HEK293 (cell line): ENCODE data around the gene GAS7.
A peak's percentile ranks its signal among the peaks of the same experiment; 100 is the strongest.

Source experiments
- CTCF ChIA-PET: fragments of 350-600 bp; formaldehyde crosslinking; extraction: SDS; loops from one replicate; lab custom pipeline; 2021; ENCODE audit warnings: antibody characterized with exemption; lab: Yijun Ruan, JAX
- POLR2A ChIA-PET: fragments of 300-600 bp; formaldehyde crosslinking; extraction: SDS; loops from one replicate; lab custom pipeline; 2020; ENCODE audit warnings: antibody characterized with exemption, inconsistent platforms; lab: Yijun Ruan, JAX
- H3K27ac ChIP-seq: fragments of 200-500 bp; sonication (Bioruptor generic); 2 replicates; pipeline ENCODE4 v1.5.1; 2014; ENCODE audit warnings: low read depth, low read length, control low read depth, inconsistent platforms; ENCODE audit errors: extremely low read depth
- H3K36me3 ChIP-seq, 2 experiments: fragments of 200-500 bp in 1 of 2; sonication (Bioruptor generic) in 1 of 2; 1 replicate in 1 of 2; 2 replicates in 1 of 2; pipeline ENCODE4 v1.5.1; 2014 to 2017; ENCODE audit warnings: inconsistent platforms in 2 of 2, low read length in 2 of 2; ENCODE audit not compliant: control insufficient read depth in 2 of 2, insufficient read depth in 1 of 2
- H3K4me1 ChIP-seq: fragments of 200-500 bp; sonication (Bioruptor generic); 2 replicates; pipeline ENCODE4 v1.5.1; 2014; ENCODE audit warnings: mild to moderate bottlenecking, low read length, inconsistent platforms; ENCODE audit not compliant: control insufficient read depth, insufficient read depth
- H3K4me3 ChIP-seq: 2 replicates; pipeline ENCODE4 v1.5.1; 2011; ENCODE audit warnings: low read depth, mild to moderate bottlenecking, control low read depth, low read length, moderate library complexity
- H3K9me3 ChIP-seq: fragments of 200-500 bp; sonication (Bioruptor generic); 2 replicates; pipeline ENCODE4 v1.5.1; 2014; ENCODE audit warnings: low read depth, low read length, inconsistent platforms; ENCODE audit not compliant: control insufficient read depth, insufficient read depth
- GFI1B ChIP-seq: fragments of 450-650 bp; formaldehyde crosslinking; IDR thresholded peaks from 2 replicates; pipeline ENCODE4 v1.5.1; 2016; ENCODE audit warnings: missing biosample characterization, missing genetic modification characterization
- GLI2 ChIP-seq: fragments of 450-650 bp; formaldehyde crosslinking; IDR thresholded peaks from 2 replicates; pipeline ENCODE4; 2017; ENCODE audit warnings: missing biosample characterization, missing genetic modification characterization, low read depth, borderline replicate concordance
- KLF16 ChIP-seq: fragments of 450-650 bp; formaldehyde crosslinking; IDR thresholded peaks from 2 replicates; pipeline ENCODE4 v1.5.1; 2017; ENCODE audit warnings: missing biosample characterization, missing genetic modification characterization
- MEIS1 ChIP-seq: sonication (generic); formaldehyde crosslinking; IDR thresholded peaks from 2 replicates; pipeline ENCODE4 v1.8.1; 2022; ENCODE audit warnings: missing genetic modification reagents, mild to moderate bottlenecking, borderline replicate concordance
- PRDM1 ChIP-seq: fragments of 450-650 bp; formaldehyde crosslinking; IDR thresholded peaks from 2 replicates; pipeline ENCODE4; 2016; ENCODE audit warnings: missing biosample characterization, missing genetic modification characterization
- SP3 ChIP-seq: fragments of 450-650 bp; formaldehyde crosslinking; IDR thresholded peaks from 2 replicates; pipeline ENCODE4 v1.5.1; 2016; ENCODE audit warnings: missing biosample characterization, missing genetic modification characterization
- TCF7L2 ChIP-seq: IDR thresholded peaks from 2 replicates; pipeline ENCODE4 v1.6.1; 2011; ENCODE audit warnings: low read depth, mild to moderate bottlenecking, inconsistent platforms, low read length, moderate library complexity, borderline replicate concordance
- ZBTB20 ChIP-seq: fragments of 450-650 bp; formaldehyde crosslinking; IDR thresholded peaks from 2 replicates; pipeline ENCODE4 v1.5.1; 2016; ENCODE audit warnings: missing biosample characterization, missing genetic modification characterization
- ZBTB8A ChIP-seq: fragments of 450-650 bp; formaldehyde crosslinking; IDR thresholded peaks from 2 replicates; pipeline ENCODE4 v1.5.1; 2016; ENCODE audit warnings: missing biosample characterization, missing genetic modification characterization
- ZNF138 ChIP-seq: fragments of 450-650 bp; formaldehyde crosslinking; IDR thresholded peaks from 2 replicates; pipeline ENCODE4 v1.5.1; 2016; ENCODE audit warnings: missing biosample characterization, missing genetic modification characterization, borderline replicate concordance
- ZNF140 ChIP-seq: fragments of 450-650 bp; formaldehyde crosslinking; IDR thresholded peaks from 2 replicates; pipeline ENCODE4 v1.5.1; 2016; ENCODE audit warnings: missing biosample characterization, missing genetic modification characterization
- ZNF169 ChIP-seq: fragments of 450-650 bp; formaldehyde crosslinking; IDR thresholded peaks from 2 replicates; pipeline ENCODE4 v1.5.1; 2016; ENCODE audit warnings: missing biosample characterization, missing genetic modification characterization
- ZNF274 ChIP-seq, 2 experiments: fragments of 200-500 bp in 1 of 2; fragments of 450-650 bp in 1 of 2; sonication (Bioruptor generic) in 1 of 2; formaldehyde crosslinking in 1 of 2; IDR thresholded peaks; 2 replicates each; pipeline versions ENCODE4 v1.5.1 to v1.6.1; 2014 to 2016; ENCODE audit warnings: borderline replicate concordance in 1 of 2, inconsistent platforms in 1 of 2, low read length in 1 of 2, missing biosample characterization in 1 of 2, missing genetic modification characterization in 1 of 2
- ZNF366 ChIP-seq: fragments of 450-650 bp; formaldehyde crosslinking; conservative IDR thresholded peaks from 2 replicates; pipeline ENCODE4 v1.5.1; 2016; ENCODE audit warnings: missing biosample characterization, missing genetic modification characterization
- ZNF423 ChIP-seq: fragments of 450-650 bp; formaldehyde crosslinking; IDR thresholded peaks from 2 replicates; pipeline ENCODE4 v1.5.1; 2016; ENCODE audit warnings: missing biosample characterization, missing genetic modification characterization
- ZNF654 ChIP-seq: fragments of 450-650 bp; formaldehyde crosslinking; IDR thresholded peaks from 2 replicates; pipeline ENCODE4 v1.5.1; 2016; ENCODE audit warnings: low read depth, missing biosample characterization, missing genetic modification characterization
- ZNF660 ChIP-seq: fragments of 450-650 bp; IDR thresholded peaks from 2 replicates; pipeline ENCODE4 v1.5.1; 2018; ENCODE audit warnings: missing biosample characterization, mild to moderate bottlenecking, missing genetic modification characterization
- ZNF670 ChIP-seq: fragments of 450-650 bp; formaldehyde crosslinking; IDR thresholded peaks from 2 replicates; pipeline ENCODE4 v1.5.1; 2016; ENCODE audit warnings: missing biosample characterization, missing genetic modification characterization, low read depth
- ZNF701 ChIP-seq: fragments of 450-650 bp; formaldehyde crosslinking; IDR thresholded peaks from 2 replicates; pipeline ENCODE4 v1.5.1; 2016; ENCODE audit warnings: missing biosample characterization, missing genetic modification characterization
- ZNF830 ChIP-seq: fragments of 450-650 bp; IDR thresholded peaks from 2 replicates; pipeline ENCODE4 v1.5.0; 2018; ENCODE audit warnings: missing biosample characterization, missing genetic modification characterization, low read depth, mild to moderate bottlenecking, moderate library complexity
- ZNF837 ChIP-seq: fragments of 450-650 bp; formaldehyde crosslinking; IDR thresholded peaks from 2 replicates; pipeline ENCODE4 v1.5.1; 2016; ENCODE audit warnings: missing biosample characterization, missing genetic modification characterization
- ZNF843 ChIP-seq: fragments of 450-650 bp; formaldehyde crosslinking; IDR thresholded peaks from 2 replicates; pipeline ENCODE4 v1.5.1; 2016; ENCODE audit warnings: missing biosample characterization, missing genetic modification characterization
- TF ChIP-seq, protein P1 (sequence below): fragments of 450-650 bp; formaldehyde crosslinking; IDR thresholded peaks from 2 replicates; pipeline ENCODE4 v1.5.1; 2016; ENCODE audit warnings: missing biosample characterization, missing genetic modification characterization
- TF ChIP-seq, protein P2 (sequence below): fragments of 450-650 bp; formaldehyde crosslinking; IDR thresholded peaks from 2 replicates; pipeline ENCODE4 v1.5.1; 2016; ENCODE audit warnings: missing biosample characterization, missing genetic modification characterization
- TF ChIP-seq, protein P3 (sequence below): fragments of 450-650 bp; formaldehyde crosslinking; IDR thresholded peaks from 2 replicates; pipeline ENCODE4 v1.5.1; 2016; ENCODE audit warnings: missing biosample characterization, missing genetic modification characterization

Gene GAS7

DNA sequence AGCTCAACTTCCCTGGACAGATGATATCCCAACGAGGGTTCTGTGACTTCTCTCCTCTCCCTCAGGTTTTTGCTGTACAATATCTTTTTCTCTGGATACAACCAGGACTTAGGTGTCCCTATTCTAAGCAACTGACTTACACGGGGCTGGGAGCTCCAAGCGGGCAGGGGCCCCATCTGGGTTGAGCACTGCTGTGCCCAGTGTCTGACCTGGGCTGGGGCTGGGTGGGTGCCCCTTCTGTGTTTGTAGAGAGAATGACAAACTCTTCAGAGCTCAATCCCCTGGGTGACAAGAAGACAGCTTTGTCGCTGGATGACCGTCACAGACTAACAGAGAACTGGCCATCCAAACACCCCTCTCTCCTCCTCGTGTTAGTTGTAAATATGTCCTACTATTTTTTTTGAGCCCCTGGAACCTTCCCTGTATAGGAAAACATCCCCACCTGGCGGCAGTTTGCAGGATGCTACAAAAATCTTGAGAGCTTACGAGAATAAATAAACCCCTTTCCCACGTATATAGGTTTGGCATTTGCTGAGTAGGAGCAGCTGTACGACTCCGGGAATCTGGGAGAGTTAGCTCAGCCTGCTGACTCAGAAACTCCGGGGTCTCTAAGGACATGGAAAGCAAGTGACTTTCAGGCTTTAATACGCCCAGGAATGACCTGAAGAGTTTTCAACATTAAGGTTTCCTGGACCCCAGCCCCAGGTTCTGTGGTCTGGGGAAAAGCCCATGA, 269.6 kb downstream of the GAS7 start:
- Histone ChIP-seq H3K4me3 (no peak overlapping the region), H3K36me3 (no peaks in the 10 kb centered on the region), H3K4me1 (peaks cover 6% of the 10 kb centered on the region; the same call in 1 of the 2 replicates), H3K27ac (no peak overlapping the region), H3K9me3 (no peaks in the 10 kb centered on the region)
- no peak for TF ChIP-seq ZBTB20 (tag by site-specific recombination)
- no peak for TF ChIP-seq ZNF169
- TF ChIP-seq ZNF366 = no peak
- TF ChIP-seq ZBTB8A (tag by site-specific recombination) = no peak
- TF ChIP-seq ZNF654 (tag by site-specific recombination) = peak; percentile 21; the same call in 1 of the 2 replicates
- no peak for TF ChIP-seq ZNF830
- no peak for TF ChIP-seq ZNF701
- TF ChIP-seq ZNF837 (tag by site-specific recombination) = no peak
- CTCF ChIA-PET = interaction anchor here (0.5 to 10.4 kb wide), 62 partner anchors 10 to 1012 kb away, joined by 3 to 95 read pairs (median 3); no protein-coding TSS in a partner anchor
- POLR2A ChIA-PET = interaction anchor here (0.6 kb wide), 1 partner anchor 106 kb away, joined by 4 read pairs; no protein-coding TSS in a partner anchor

DNA sequence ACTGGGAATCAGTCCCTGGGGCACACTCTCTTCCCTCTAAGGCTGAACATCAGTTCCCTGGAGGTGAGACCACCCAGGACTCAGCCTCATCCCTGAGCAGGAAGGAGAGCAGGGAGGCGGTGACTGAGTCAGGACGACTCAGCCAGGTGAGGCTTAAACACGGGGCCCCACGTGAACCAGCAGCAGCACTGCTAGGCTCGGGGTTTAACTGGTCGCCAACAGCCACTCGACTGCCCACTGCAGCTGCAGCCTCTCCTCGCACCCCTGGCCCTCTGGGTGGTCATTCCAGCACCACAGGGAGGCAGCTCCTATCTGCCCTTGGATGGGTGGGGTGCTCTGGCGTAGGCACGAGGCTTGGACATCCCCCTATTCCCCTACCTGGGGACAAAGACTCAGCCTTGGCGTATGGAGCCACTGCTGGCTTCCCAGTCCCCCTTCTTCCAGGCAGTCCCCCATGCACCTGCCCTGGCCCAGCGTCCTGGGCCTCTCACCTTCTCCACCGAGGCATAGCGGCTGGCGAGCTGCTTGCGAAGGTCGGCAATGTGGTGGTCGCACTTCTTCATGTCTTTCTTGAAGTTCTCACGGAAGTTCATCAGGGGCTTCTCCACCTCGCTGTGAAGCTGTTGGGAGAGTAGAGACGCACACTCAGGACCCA, 272.1 kb downstream of the GAS7 start:
- H3K4me1 ChIP-seq = peaks cover 6% of the 10 kb centered on the region; the same call in 1 of the 2 replicates
- no peaks in the 10 kb centered on the region for H3K36me3 ChIP-seq
- CTCF ChIA-PET = interaction anchor here (0.9 to 10.4 kb wide), 11 partner anchors 14 to 692 kb away, joined by 3 to 95 read pairs (median 9); no protein-coding TSS in a partner anchor
- H3K4me3 ChIP-seq = no peak overlapping the region
- no peaks in the 10 kb centered on the region for H3K9me3 ChIP-seq
- H3K27ac ChIP-seq = no peak overlapping the region
- TF ChIP-seq, protein P1, sequence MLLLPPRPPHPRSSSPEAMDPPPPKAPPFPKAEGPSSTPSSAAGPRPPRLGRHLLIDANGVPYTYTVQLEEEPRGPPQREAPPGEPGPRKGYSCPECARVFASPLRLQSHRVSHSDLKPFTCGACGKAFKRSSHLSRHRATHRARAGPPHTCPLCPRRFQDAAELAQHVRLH = no peak
- TF ChIP-seq, all 188 proteins: peak for 0
- POLR2A ChIA-PET = no interaction called here

DNA sequence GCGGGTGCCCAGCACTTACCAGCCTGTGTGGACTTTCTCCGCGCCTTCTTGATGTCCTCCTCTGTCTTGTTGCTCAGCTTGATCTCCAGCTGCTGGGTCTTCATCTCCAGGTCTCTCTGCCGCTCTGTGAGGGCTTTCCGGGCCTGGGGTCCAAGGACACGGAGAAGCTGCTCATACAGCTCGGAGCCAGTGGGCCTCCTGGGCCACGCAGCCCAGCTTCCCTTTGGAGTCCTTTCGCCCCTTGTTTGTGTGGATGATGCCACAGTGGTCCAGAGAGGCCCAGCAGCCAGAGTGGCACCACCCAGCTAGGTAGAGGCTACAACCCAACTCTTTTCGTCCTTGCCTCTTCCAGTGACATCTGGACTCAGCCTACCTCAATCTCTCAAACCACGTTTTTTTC, 272.9 kb downstream of the GAS7 start:
- peaks cover 6% of the 10 kb centered on the region; the same call in 1 of the 2 replicates for H3K4me1 ChIP-seq
- CTCF ChIA-PET = interaction anchor here (0.6 to 10.4 kb wide), 20 partner anchors 10 to 693 kb away, joined by 3 to 95 read pairs (median 4); partner anchors contain the start of gene RCVRN
- TF ChIP-seq ZNF423 (no peak), ZNF274 (IDR thresholded peaks at IDR 0.05; ENCODE audit: low read length) (no peak), ZNF274 (tag by site-specific recombination; IDR thresholded peaks at IDR 0.05; ENCODE audit: borderline replicate concordance) (no peak), KLF16 (no peak), GLI2 (tag by site-specific recombination) (no peak)
- TF ChIP-seq, protein P2, sequence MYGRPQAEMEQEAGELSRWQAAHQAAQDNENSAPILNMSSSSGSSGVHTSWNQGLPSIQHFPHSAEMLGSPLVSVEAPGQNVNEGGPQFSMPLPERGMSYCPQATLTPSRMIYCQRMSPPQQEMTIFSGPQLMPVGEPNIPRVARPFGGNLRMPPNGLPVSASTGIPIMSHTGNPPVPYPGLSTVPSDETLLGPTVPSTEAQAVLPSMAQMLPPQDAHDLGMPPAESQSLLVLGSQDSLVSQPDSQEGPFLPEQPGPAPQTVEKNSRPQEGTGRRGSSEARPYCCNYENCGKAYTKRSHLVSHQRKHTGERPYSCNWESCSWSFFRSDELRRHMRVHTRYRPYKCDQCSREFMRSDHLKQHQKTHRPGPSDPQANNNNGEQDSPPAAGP (tag by site-specific recombination) = no peak
- no peak overlapping the region for H3K27ac ChIP-seq
- POLR2A ChIA-PET = no interaction called here
- H3K9me3 ChIP-seq = no peaks in the 10 kb centered on the region
- no peak overlapping the region for H3K4me3 ChIP-seq
- H3K36me3 ChIP-seq = no peaks in the 10 kb centered on the region

DNA sequence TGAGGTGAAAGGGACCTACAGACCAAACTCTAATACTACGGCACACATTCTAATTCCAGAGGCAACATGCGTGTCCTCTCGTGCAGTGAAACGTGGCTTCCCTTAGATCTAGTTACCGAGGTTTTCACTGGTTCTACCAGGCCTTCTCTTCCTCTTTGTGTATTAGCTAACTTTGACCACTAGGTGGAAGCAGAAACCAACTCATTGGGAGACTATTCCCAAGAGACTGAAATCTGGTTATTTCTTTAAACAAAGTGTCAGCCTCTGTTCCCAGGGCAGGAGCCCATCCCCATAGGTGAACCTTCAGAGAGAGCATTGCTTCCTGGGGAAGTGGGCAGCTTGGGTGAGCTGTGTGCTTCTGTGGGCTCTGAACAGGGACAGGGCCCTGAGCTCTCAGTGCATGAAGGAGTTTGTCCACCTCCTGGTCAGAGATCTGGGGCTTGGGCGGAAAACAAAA, 273.6 kb downstream of the GAS7 start:
- no peaks in the 10 kb centered on the region for H3K9me3 ChIP-seq
- H3K4me1 ChIP-seq = peaks cover 6% of the 10 kb centered on the region; the same call in 1 of the 2 replicates
- no peak overlapping the region for H3K27ac ChIP-seq
- H3K36me3 ChIP-seq = no peaks in the 10 kb centered on the region
- POLR2A ChIA-PET = no interaction called here
- no peak overlapping the region for H3K4me3 ChIP-seq
- CTCF ChIA-PET = interaction anchor here (0.5 to 10.4 kb wide), 31 partner anchors 10 to 810 kb away, joined by 3 to 95 read pairs (median 3); partner anchors contain the start of gene RCVRN
- TF ChIP-seq TCF7L2 (peak; percentile 36; the same call in 1 of the 2 replicates), MEIS1 (no peak), ZNF660 (tag by site-specific recombination) (0 out of 2 replicates have a peak, but pooled peaks have one; percentile 76), PRDM1 (peak; percentile 55), GFI1B (tag by site-specific recombination) (peak; percentile 76), ZNF138 (no peak), SP3 (tag by site-specific recombination) (no peak), ZNF843 (no peak), ZNF140 (tag by site-specific recombination) (no peak), ZNF670 (tag by site-specific recombination) (no peak)
- TF ChIP-seq, protein P3, sequence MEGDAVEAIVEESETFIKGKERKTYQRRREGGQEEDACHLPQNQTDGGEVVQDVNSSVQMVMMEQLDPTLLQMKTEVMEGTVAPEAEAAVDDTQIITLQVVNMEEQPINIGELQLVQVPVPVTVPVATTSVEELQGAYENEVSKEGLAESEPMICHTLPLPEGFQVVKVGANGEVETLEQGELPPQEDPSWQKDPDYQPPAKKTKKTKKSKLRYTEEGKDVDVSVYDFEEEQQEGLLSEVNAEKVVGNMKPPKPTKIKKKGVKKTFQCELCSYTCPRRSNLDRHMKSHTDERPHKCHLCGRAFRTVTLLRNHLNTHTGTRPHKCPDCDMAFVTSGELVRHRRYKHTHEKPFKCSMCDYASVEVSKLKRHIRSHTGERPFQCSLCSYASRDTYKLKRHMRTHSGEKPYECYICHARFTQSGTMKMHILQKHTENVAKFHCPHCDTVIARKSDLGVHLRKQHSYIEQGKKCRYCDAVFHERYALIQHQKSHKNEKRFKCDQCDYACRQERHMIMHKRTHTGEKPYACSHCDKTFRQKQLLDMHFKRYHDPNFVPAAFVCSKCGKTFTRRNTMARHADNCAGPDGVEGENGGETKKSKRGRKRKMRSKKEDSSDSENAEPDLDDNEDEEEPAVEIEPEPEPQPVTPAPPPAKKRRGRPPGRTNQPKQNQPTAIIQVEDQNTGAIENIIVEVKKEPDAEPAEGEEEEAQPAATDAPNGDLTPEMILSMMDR = peak; percentile 69
